Endothelial cell of umbilical vein (primary cell): Measurements from ENCODE around the gene AREG. TPM values are rescaled to one million over a fixed set of nuclear protein-coding genes. Genes with fewer than 3 reads are reported as not detected.

Source experiments
- BruUV-seq: library from RNA; stranded (reverse); fragments of 400-500 nt; replicated peaks from 2 replicates; lab custom pipeline; 2021; lab: Mats Ljungman, UMichigan
- CTCF ChIA-PET: fragments of 300-600, 350-600 bp; sonication (Branson Sonifier 250); formaldehyde crosslinking; loops from one replicate; lab custom pipeline; 2021; ENCODE audit warnings: antibody characterized with exemption, inconsistent platforms; lab: Charles Lee
- POLR2A ChIA-PET: fragments of 300-600, 350-600 bp; sonication (Branson Sonifier 250); formaldehyde crosslinking; loops from one replicate; lab custom pipeline; 2021; ENCODE audit warnings: antibody characterized with exemption, inconsistent platforms; lab: Charles Lee
- DNase-seq: peaks from one replicate; pipeline ENCODE4 v3.0.0-alpha.2; 2011; ENCODE audit warnings: low read depth, low spot score
- FAIRE-seq: peaks from 2 replicates; lab custom pipeline; 2011; peaks lifted over from hg19 to GRCh38; lab: Jason Lieb, UNC
- H2AFZ ChIP-seq: 2 replicates; pipeline ENCODE4 v1.6.0; 2012; ENCODE audit warnings: low read depth, low read length, control low read depth, inconsistent platforms
- H3K27ac ChIP-seq: 2 replicates; pipeline ENCODE4 v1.5.1; 2011; ENCODE audit warnings: low read depth, mild to moderate bottlenecking, control low read depth, low read length, moderate library complexity; ENCODE audit not compliant: insufficient read depth
- H3K27me3 ChIP-seq, 2 experiments: 2 replicates each; pipeline versions ENCODE4 v1.6.0 to v1.6.1; 2011; ENCODE audit warnings: low read length in 2 of 2, mixed read lengths in 1 of 2; ENCODE audit not compliant: control insufficient read depth in 2 of 2, insufficient read depth in 2 of 2
- H3K36me3 ChIP-seq, 2 experiments: 2 replicates in 1 of 2; 3 replicates in 1 of 2; pipeline ENCODE4 v1.5.1; 2011; ENCODE audit warnings: low read length in 2 of 2, mild to moderate bottlenecking in 1 of 2, moderate library complexity in 1 of 2; ENCODE audit not compliant: control insufficient read depth in 2 of 2, insufficient read depth in 2 of 2; ENCODE audit errors: extremely low read depth in 1 of 2
- H3K4me1 ChIP-seq: 3 replicates; pipeline ENCODE4 v1.5.1; 2011; ENCODE audit warnings: mild to moderate bottlenecking, low read length; ENCODE audit not compliant: control insufficient read depth, insufficient read depth; ENCODE audit errors: extremely low read depth
- H3K4me2 ChIP-seq: 2 replicates; pipeline ENCODE4 v1.6.1; 2011; ENCODE audit warnings: low read length, control low read depth, mixed read lengths; ENCODE audit not compliant: insufficient read depth
- H3K4me3 ChIP-seq, 3 experiments: fragments of 200-600 bp in 1 of 3; sonication (generic), shearing (Covaris generic) in 1 of 3; replicated peaks in 1 of 3; 2 replicates each; pipeline ENCODE4 v1.5.1; 2011 to 2016; ENCODE audit warnings: control low read depth in 3 of 3, low read length in 3 of 3, mild to moderate bottlenecking in 2 of 3, inconsistent platforms in 1 of 3, low read depth in 1 of 3, moderate library complexity in 1 of 3; ENCODE audit not compliant: insufficient read depth in 1 of 3
- H3K79me2 ChIP-seq: 2 replicates; pipeline ENCODE4 v1.6.0; 2012; ENCODE audit warnings: low read length, inconsistent platforms; ENCODE audit not compliant: control insufficient read depth, insufficient read depth
- H3K9ac ChIP-seq: replicated peaks from 2 replicates; pipeline ENCODE3; 2011; ENCODE audit warnings: low read length, control low read depth; ENCODE audit not compliant: insufficient read depth; ENCODE audit errors: extremely low read depth
- H3K9me1 ChIP-seq: replicated peaks from 3 replicates; pipeline ENCODE4 v1.6.0; 2011; ENCODE audit warnings: mild to moderate bottlenecking, low read length; ENCODE audit not compliant: control insufficient read depth, insufficient read depth; ENCODE audit errors: extremely low read depth
- H3K9me3 ChIP-seq: replicated peaks from 2 replicates; pipeline ENCODE4 v1.5.1; 2012; ENCODE audit warnings: low read length, inconsistent platforms; ENCODE audit not compliant: control insufficient read depth, insufficient read depth
- H4K20me1 ChIP-seq: replicated peaks from 2 replicates; pipeline ENCODE3; 2011; ENCODE audit warnings: mild to moderate bottlenecking, low read length; ENCODE audit not compliant: control insufficient read depth, insufficient read depth; ENCODE audit errors: extremely low read depth
- CTCF ChIP-seq, 2 donors: IDR thresholded peaks; 1 replicate in 1 of 2; 2 replicates in 1 of 2; pipeline ENCODE4 v1.5.1; 2011; ENCODE audit warnings: low read length in 2 of 2, mild to moderate bottlenecking in 2 of 2, moderate library complexity in 2 of 2, control low read depth in 1 of 2, inconsistent platforms in 1 of 2, low read depth in 1 of 2; ENCODE audit not compliant: insufficient read depth in 1 of 2; ENCODE audit errors: extremely low read depth in 1 of 2
- GATA2 ChIP-seq: IDR thresholded peaks from 2 replicates; pipeline ENCODE4 v1.7.0; 2011; ENCODE audit warnings: low read depth, mild to moderate bottlenecking, moderate library complexity, mixed read lengths, low read length; ENCODE audit not compliant: insufficient read length, insufficient read depth
- MYC ChIP-seq: IDR thresholded peaks from one replicate; pipeline ENCODE4 v1.6.1; 2011; ENCODE audit warnings: mild to moderate bottlenecking, low read depth, low read length
- POLR2A ChIP-seq: IDR thresholded peaks from 2 replicates; pipeline ENCODE4 v1.6.1; 2012; ENCODE audit warnings: low read depth, mild to moderate bottlenecking, control low read depth, low read length
- POLR2AphosphoS5 ChIP-seq: IDR thresholded peaks from 2 replicates; pipeline ENCODE4 v1.6.1; 2012; ENCODE audit warnings: low read depth, mild to moderate bottlenecking, control low read depth, low read length, moderate library complexity; ENCODE audit not compliant: insufficient read depth
- dilution Hi-C: fragments of 300-500 bp; cut with MboI; formaldehyde crosslinking; loops from one replicate; pipeline ENCODE4 v1.15.0; 2019; ENCODE audit warnings: low sequenced_read_pairs; ENCODE audit not compliant: extremely low pct_ligation_motif_present
- intact Hi-C: fragments of 100-400 bp; cut with micrococcal nuclease; formaldehyde crosslinking; loops from one replicate; pipeline ENCODE4 v1.10.0; 2022
- polyA plus RNA-seq, 4 experiments: library from polyadenylated mRNA; depleted of rRNA in 3 of 4; stranded (reverse) in 3 of 4; unstranded in 1 of 4; fragments of >200 nt; gene quantifications; 2 replicates each; pipeline versions ENCODE4 v1.2.1 to v1.2.3, GENCODE V29; 2011 to 2012; ENCODE audit warnings: missing spikeins in 1 of 4
- total RNA-seq: library from RNA; stranded (reverse); gene quantifications from 2 replicates; pipeline ENCODE4 v1.2.3, GENCODE V29; 2021
- TF ChIP-seq, protein P1 (sequence below): IDR thresholded peaks from 2 replicates; pipeline ENCODE4 v1.6.1; 2011; ENCODE audit not compliant: insufficient read depth, insufficient read length

AREG gene
- total and polyA plus RNA-seq, 2 donors (not counting 3 experiments of a cell fraction or from before 2014, with no cell fraction given) = 0.17 to 0.55 TPM

DNA sequence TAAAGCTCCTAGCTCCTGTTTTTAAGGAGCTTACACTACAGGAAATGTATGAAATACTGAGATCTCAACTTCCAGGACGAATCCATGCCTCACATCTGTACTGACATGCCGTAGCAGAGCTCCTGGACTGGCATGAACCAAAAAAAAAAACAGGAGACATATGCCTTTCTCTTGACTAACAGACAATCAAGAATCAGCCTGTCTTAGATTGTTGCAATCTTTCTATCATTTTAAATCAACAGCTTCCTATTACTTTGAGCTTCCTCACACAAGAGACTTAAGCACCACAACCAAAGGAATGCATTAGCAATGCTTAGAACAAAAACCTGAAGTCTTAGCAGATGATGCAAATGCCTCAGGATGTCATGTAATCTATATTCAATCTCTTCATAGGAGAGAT, 34.7 kb upstream of the AREG start:
- Histone ChIP-seq H3K36me3 (no peaks in the 10 kb centered on the region), H4K20me1 (no peaks in the 10 kb centered on the region), H3K9me3 (no peaks in the 10 kb centered on the region), H2AFZ (no peak overlapping the region), H3K27me3 (no peaks in the 10 kb centered on the region), H3K9ac (no peak overlapping the region), H3K79me2 (no peaks in the 10 kb centered on the region), H3K4me2 (no peak overlapping the region), H3K27ac (no peak overlapping the region), H3K4me1 (no peaks in the 10 kb centered on the region), H3K9me1 (no peaks in the 10 kb centered on the region), H3K4me3 (no peak overlapping the region)
- no TSS peak for BruUV-seq
- intact Hi-C loops = no loop called here
- DNase-seq = no peak
- no peak for FAIRE-seq
- TF ChIP-seq, protein P1, sequence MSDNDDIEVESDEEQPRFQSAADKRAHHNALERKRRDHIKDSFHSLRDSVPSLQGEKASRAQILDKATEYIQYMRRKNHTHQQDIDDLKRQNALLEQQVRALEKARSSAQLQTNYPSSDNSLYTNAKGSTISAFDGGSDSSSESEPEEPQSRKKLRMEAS = no peak
- TF ChIP-seq MYC = no peak
- dilution Hi-C loops = no loop called here
- CTCF ChIA-PET = interaction anchor here (1.3 to 1.6 kb wide), 2 partner anchors 10 to 27 kb away, joined by 3 to 4 read pairs; no protein-coding TSS in a partner anchor
- POLR2A ChIA-PET = no interaction called here

DNA sequence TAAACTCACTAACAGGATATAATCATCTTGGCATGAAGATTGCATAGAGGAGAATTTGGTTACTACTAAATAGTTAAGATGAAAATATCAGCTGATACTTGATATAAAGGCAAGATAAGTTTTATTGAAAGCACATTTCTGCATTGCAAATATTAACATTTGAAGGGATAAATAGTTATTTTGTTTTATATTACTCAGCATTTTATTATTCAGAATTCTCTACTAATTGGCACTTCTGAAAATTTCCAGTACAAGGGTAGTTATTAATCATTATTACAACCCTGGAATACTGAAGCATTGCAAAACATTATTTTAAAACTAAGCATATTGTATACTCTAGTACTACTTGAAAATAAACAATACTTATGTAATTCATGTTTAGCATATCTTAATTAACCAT, 32.7 kb upstream of the AREG start:
- H3K36me3 ChIP-seq = no peaks in the 10 kb centered on the region
- ChIA-PET CTCF (no interaction called here), POLR2A (no interaction called here)
- H3K9me1 ChIP-seq = no peaks in the 10 kb centered on the region
- no peaks in the 10 kb centered on the region for H3K79me2 ChIP-seq
- no TSS peak for BruUV-seq
- H3K9me3 ChIP-seq = no peaks in the 10 kb centered on the region
- H3K4me1 ChIP-seq = no peaks in the 10 kb centered on the region
- intact Hi-C loops (no loop called here), dilution Hi-C loops (no loop called here)
- no peak for FAIRE-seq
- no peak overlapping the region for H3K9ac ChIP-seq
- H3K27ac ChIP-seq = no peak overlapping the region
- no peaks in the 10 kb centered on the region for H4K20me1 ChIP-seq
- no peaks in the 10 kb centered on the region for H3K27me3 ChIP-seq
- no peak overlapping the region for H3K4me3 ChIP-seq
- no peak for DNase-seq
- TF ChIP-seq POLR2AphosphoS5 (no peak), GATA2 (no peak), POLR2A (no peak), CTCF (IDR thresholded peaks at IDR 0.05; ENCODE audit: extremely low read depth in 1 of 2, insufficient read depth in 1 of 2, low read depth in 1 of 2, low read length in 2 of 2) (no peak), MYC (no peak)
- no peak overlapping the region for H2AFZ ChIP-seq
- H3K4me2 ChIP-seq = no peak overlapping the region
